ENCODE results near the gene UPK1B.

DNA sequence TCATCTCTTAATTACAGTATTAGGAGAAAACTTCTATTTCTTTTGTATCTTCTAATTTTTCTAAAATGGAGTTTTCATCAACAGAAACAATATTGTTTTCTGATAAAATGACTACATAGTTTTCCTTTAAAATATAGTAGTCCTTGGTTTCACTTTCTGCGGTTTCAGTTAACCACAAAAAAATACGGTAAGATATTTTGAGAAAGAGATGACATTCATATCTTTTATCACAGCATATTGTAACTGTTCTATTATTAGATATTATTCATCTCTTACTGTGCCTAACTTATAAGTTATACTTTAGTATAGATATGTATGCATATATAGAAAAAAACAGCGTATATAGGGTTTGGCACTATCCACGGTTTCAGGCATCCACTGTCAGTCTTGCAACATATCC, 65.0 kb downstream of the UPK1B start:
- TF ChIP-seq CTCF (IDR thresholded peaks at IDR 0.05) (no peak), SOX15 (CRISPR knock-in tag; IDR thresholded peaks at IDR 0.05) (no peak)

Measured in WTC11 (cell line).